WTC11 (cell line): ENCODE measurements around the gene ERC2. TPM values are rescaled to one million over a fixed set of nuclear protein-coding genes. Genes with fewer than 3 reads are reported as not detected.

Experiments used
- ATAC-seq: fragments of 200-7000 bp; cut with Tn5 transposase; 2 replicates; pipeline ENCODE4 v1.10.0; 2021; ENCODE audit warnings: mild to moderate bottlenecking, moderate library complexity
- CTCF ChIA-PET: fragments of 300-600 bp; sonication (Branson Sonifier 250); formaldehyde crosslinking; loops from one replicate; lab custom pipeline; 2021; ENCODE audit warnings: antibody characterized with exemption; lab: Charles Lee
- POLR2A ChIA-PET: fragments of 350-600 bp; sonication (Branson Sonifier 250); formaldehyde crosslinking; loops from one replicate; lab custom pipeline; 2021; ENCODE audit warnings: antibody characterized with exemption; lab: Charles Lee
- DNase-seq: peaks from one replicate; pipeline ENCODE4 v3.0.0; 2021; ENCODE audit warnings: low spot score
- H3K27ac Mint-ChIP-seq: 2 replicates; pipeline ENCODE4 v1.8.0; 2021; ENCODE audit warnings: mixed read lengths
- H3K27me3 Mint-ChIP-seq: 2 replicates; pipeline ENCODE4 v1.8.0; 2021; ENCODE audit warnings: low read depth, mild to moderate bottlenecking, moderate library complexity, mixed read lengths
- H3K36me3 Mint-ChIP-seq: 2 replicates; pipeline ENCODE4 v1.8.0; 2021; ENCODE audit warnings: mixed read lengths
- H3K4me1 Mint-ChIP-seq: 2 replicates; pipeline ENCODE4 v1.8.0; 2022; ENCODE audit warnings: mixed read lengths
- H3K4me3 Mint-ChIP-seq: 2 replicates; pipeline ENCODE4 v1.8.0; 2021; ENCODE audit warnings: mild to moderate bottlenecking, moderate library complexity, mixed read lengths
- H3K9me3 Mint-ChIP-seq: 2 replicates; pipeline ENCODE4 v1.8.0; 2021; ENCODE audit warnings: mixed read lengths
- ARID4B ChIP-seq: sonication (generic); formaldehyde crosslinking; IDR thresholded peaks from 2 replicates; pipeline ENCODE4 v1.8.0; 2023; ENCODE audit warnings: missing genetic modification reagents, mild to moderate bottlenecking, borderline replicate concordance
- CTCF ChIP-seq: fragments of 200-600 bp; IDR thresholded peaks from 2 replicates; pipeline ENCODE4 v1.8.0; 2022; ENCODE audit warnings: antibody characterized with exemption
- E2F1 ChIP-seq: sonication (generic); formaldehyde crosslinking; IDR thresholded peaks from 2 replicates; pipeline ENCODE4 v1.8.0; 2022; ENCODE audit warnings: mild to moderate bottlenecking, missing genetic modification reagents
- ELF4 ChIP-seq: sonication (generic); formaldehyde crosslinking; IDR thresholded peaks from 2 replicates; pipeline ENCODE4 v1.8.1; 2022; ENCODE audit warnings: low read depth, mild to moderate bottlenecking, moderate library complexity, missing genetic modification reagents
- ESRRA ChIP-seq: sonication (generic); formaldehyde crosslinking; IDR thresholded peaks from 2 replicates; pipeline ENCODE4 v1.8.1; 2022; ENCODE audit warnings: mild to moderate bottlenecking, missing genetic modification reagents, borderline replicate concordance
- ETV6 ChIP-seq: sonication (generic); formaldehyde crosslinking; IDR thresholded peaks from 2 replicates; pipeline ENCODE4 v1.8.1; 2022; ENCODE audit warnings: mild to moderate bottlenecking, missing genetic modification reagents
- FOXP1 ChIP-seq: sonication (generic); formaldehyde crosslinking; IDR thresholded peaks from 2 replicates; pipeline ENCODE4 v1.8.0; 2022; ENCODE audit warnings: missing genetic modification reagents, mild to moderate bottlenecking, moderate library complexity, borderline replicate concordance
- GRHL2 ChIP-seq: fragments of 250-450 bp; sonication (Bioruptor Pico); IDR thresholded peaks from 2 replicates; pipeline ENCODE4 v1.8.0; 2022; ENCODE audit warnings: mild to moderate bottlenecking, moderate library complexity; ENCODE audit not compliant: insufficient replicate concordance, severe bottlenecking
- GTF2I ChIP-seq: fragments of 250-450 bp; sonication (Bioruptor Pico); conservative IDR thresholded peaks from 2 replicates; pipeline ENCODE4 v1.4.0; 2021; ENCODE audit warnings: mild to moderate bottlenecking
- HMGA2 ChIP-seq: fragments of 250-450 bp; sonication (Bioruptor Pico); IDR thresholded peaks from 2 replicates; pipeline ENCODE4 v1.4.0; 2021; ENCODE audit warnings: mild to moderate bottlenecking, moderate library complexity
- JAZF1 ChIP-seq: fragments of 250-450 bp; sonication (Bioruptor Pico); IDR thresholded peaks from 2 replicates; pipeline ENCODE4 v1.9.0; 2021; ENCODE audit warnings: moderate library complexity, mild to moderate bottlenecking, inconsistent platforms
- KAT7 ChIP-seq: sonication (generic); formaldehyde crosslinking; IDR thresholded peaks from 2 replicates; pipeline ENCODE4 v1.8.1; 2023; ENCODE audit warnings: missing genetic modification reagents, mild to moderate bottlenecking, borderline replicate concordance
- MYBL2 ChIP-seq: sonication (generic); formaldehyde crosslinking; IDR thresholded peaks from 2 replicates; pipeline ENCODE4 v1.8.1; 2023; ENCODE audit warnings: mild to moderate bottlenecking, moderate library complexity, missing genetic modification reagents
- NR1H2 ChIP-seq: sonication (generic); formaldehyde crosslinking; IDR thresholded peaks from 2 replicates; pipeline ENCODE4 v1.9.0; 2021; ENCODE audit warnings: mild to moderate bottlenecking, moderate library complexity, missing genetic modification reagents
- SMAD3 ChIP-seq: sonication (generic); formaldehyde crosslinking; IDR thresholded peaks from 2 replicates; pipeline ENCODE4 v1.8.0; 2022; ENCODE audit warnings: missing genetic modification reagents, mild to moderate bottlenecking, borderline replicate concordance
- SMAD4 ChIP-seq: sonication (generic); formaldehyde crosslinking; IDR thresholded peaks from 2 replicates; pipeline ENCODE4 v1.8.0; 2022; ENCODE audit warnings: mild to moderate bottlenecking, missing genetic modification reagents
- TEAD1 ChIP-seq: sonication (generic); formaldehyde crosslinking; IDR thresholded peaks from 2 replicates; pipeline ENCODE4 v1.8.0; 2022; ENCODE audit warnings: mild to moderate bottlenecking, missing genetic modification reagents
- TEAD4 ChIP-seq: sonication (generic); formaldehyde crosslinking; IDR thresholded peaks from 2 replicates; pipeline ENCODE4 v1.8.0; 2022; ENCODE audit warnings: mild to moderate bottlenecking, missing genetic modification reagents
- USF1 ChIP-seq: sonication (generic); formaldehyde crosslinking; IDR thresholded peaks from 2 replicates; pipeline ENCODE4 v1.8.0; 2022; ENCODE audit warnings: mild to moderate bottlenecking, missing genetic modification reagents
- ZBTB21 ChIP-seq: sonication (generic); formaldehyde crosslinking; IDR thresholded peaks from 2 replicates; pipeline ENCODE4 v1.8.1; 2023; ENCODE audit warnings: mild to moderate bottlenecking, missing genetic modification reagents, borderline replicate concordance
- ZNF423 ChIP-seq: fragments of 250-450 bp; sonication (Bioruptor Pico); IDR thresholded peaks from 2 replicates; pipeline ENCODE4 v2.1.2; 2022; ENCODE audit warnings: mild to moderate bottlenecking, moderate library complexity
- ZNF671 ChIP-seq: fragments of 250-450 bp; sonication (Bioruptor Pico); IDR thresholded peaks from 2 replicates; pipeline ENCODE4 v1.8.0; 2021; ENCODE audit warnings: mild to moderate bottlenecking
- total RNA-seq: library from RNA; stranded (reverse); gene quantifications from 3 replicates; pipeline ENCODE4 v1.2.3, GENCODE V29; 2021
- TF ChIP-seq, protein P1 (sequence below): sonication (generic); formaldehyde crosslinking; IDR thresholded peaks from 2 replicates; pipeline ENCODE4 v1.8.0; 2022; ENCODE audit warnings: mild to moderate bottlenecking, missing genetic modification reagents
- TF ChIP-seq, protein P2 (sequence below): sonication (generic); formaldehyde crosslinking; IDR thresholded peaks from 2 replicates; pipeline ENCODE4 v1.8.1; 2023; ENCODE audit warnings: mild to moderate bottlenecking, missing genetic modification reagents, borderline replicate concordance

The ERC2 gene
- total RNA-seq, 1 experiment from 2014 or later, result 23.5 TPM

GRCh38 chr3:56342475-56342874, 125.8 kb downstream of the ERC2 start (continued):
- TF ChIP-seq ARID4B (CRISPR knock-in tag), result no peak
- no peak for TF ChIP-seq SMAD3 (CRISPR knock-in tag)
- TF ChIP-seq NR1H2 (CRISPR knock-in tag), result no peak
- no peak for TF ChIP-seq TEAD4 (CRISPR knock-in tag)
- no peak for TF ChIP-seq ZNF423 (CRISPR knock-in tag)
- TF ChIP-seq MYBL2 (CRISPR knock-in tag), result no peak
- no peak for TF ChIP-seq GRHL2 (CRISPR knock-in tag)
- TF ChIP-seq, all 79 proteins: peak for 0

GRCh38 chr3:56339671-56340070, 128.6 kb downstream of the ERC2 start:
- peaks cover 5% of the 10 kb centered on the region for H3K4me1 Mint-ChIP-seq
- no peak overlapping the region for H3K4me3 Mint-ChIP-seq
- no peaks in the 10 kb centered on the region for H3K9me3 Mint-ChIP-seq
- ATAC-seq (no peak), DNase-seq (no peak)
- no peak overlapping the region for H3K27ac Mint-ChIP-seq
- H3K27me3 Mint-ChIP-seq, result no peaks in the 10 kb centered on the region
- POLR2A ChIA-PET, result no interaction called here
- no peaks in the 10 kb centered on the region for H3K36me3 Mint-ChIP-seq
- CTCF ChIA-PET, result interaction anchor here (1.2 to 2.5 kb wide), 6 partner anchors 10 to 155 kb away, joined by 3 to 18 read pairs (median 4); no protein-coding TSS in a partner anchor
- TF ChIP-seq KAT7, result no peak
- no peak for TF ChIP-seq USF1 (CRISPR knock-in tag)
- TF ChIP-seq CTCF, result no peak
- TF ChIP-seq, protein P1, sequence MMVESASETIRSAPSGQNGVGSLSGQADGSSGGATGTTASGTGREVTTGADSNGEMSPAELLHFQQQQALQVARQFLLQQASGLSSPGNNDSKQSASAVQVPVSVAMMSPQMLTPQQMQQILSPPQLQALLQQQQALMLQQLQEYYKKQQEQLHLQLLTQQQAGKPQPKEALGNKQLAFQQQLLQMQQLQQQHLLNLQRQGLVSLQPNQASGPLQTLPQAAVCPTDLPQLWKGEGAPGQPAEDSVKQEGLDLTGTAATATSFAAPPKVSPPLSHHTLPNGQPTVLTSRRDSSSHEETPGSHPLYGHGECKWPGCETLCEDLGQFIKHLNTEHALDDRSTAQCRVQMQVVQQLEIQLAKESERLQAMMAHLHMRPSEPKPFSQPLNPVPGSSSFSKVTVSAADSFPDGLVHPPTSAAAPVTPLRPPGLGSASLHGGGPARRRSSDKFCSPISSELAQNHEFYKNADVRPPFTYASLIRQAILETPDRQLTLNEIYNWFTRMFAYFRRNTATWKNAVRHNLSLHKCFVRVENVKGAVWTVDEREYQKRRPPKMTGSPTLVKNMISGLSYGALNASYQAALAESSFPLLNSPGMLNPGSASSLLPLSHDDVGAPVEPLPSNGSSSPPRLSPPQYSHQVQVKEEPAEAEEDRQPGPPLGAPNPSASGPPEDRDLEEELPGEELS (CRISPR knock-in tag), result no peak
- TF ChIP-seq ZNF671, result no peak
- no peak for TF ChIP-seq JAZF1 (CRISPR knock-in tag)
- TF ChIP-seq FOXP1 (CRISPR knock-in tag), result no peak
- no peak for TF ChIP-seq NR1H2 (CRISPR knock-in tag)
- TF ChIP-seq ESRRA (CRISPR knock-in tag), result no peak
- TF ChIP-seq HMGA2 (CRISPR knock-in tag), result no peak
- no peak for TF ChIP-seq TEAD1 (CRISPR knock-in tag)
- TF ChIP-seq, protein P2, sequence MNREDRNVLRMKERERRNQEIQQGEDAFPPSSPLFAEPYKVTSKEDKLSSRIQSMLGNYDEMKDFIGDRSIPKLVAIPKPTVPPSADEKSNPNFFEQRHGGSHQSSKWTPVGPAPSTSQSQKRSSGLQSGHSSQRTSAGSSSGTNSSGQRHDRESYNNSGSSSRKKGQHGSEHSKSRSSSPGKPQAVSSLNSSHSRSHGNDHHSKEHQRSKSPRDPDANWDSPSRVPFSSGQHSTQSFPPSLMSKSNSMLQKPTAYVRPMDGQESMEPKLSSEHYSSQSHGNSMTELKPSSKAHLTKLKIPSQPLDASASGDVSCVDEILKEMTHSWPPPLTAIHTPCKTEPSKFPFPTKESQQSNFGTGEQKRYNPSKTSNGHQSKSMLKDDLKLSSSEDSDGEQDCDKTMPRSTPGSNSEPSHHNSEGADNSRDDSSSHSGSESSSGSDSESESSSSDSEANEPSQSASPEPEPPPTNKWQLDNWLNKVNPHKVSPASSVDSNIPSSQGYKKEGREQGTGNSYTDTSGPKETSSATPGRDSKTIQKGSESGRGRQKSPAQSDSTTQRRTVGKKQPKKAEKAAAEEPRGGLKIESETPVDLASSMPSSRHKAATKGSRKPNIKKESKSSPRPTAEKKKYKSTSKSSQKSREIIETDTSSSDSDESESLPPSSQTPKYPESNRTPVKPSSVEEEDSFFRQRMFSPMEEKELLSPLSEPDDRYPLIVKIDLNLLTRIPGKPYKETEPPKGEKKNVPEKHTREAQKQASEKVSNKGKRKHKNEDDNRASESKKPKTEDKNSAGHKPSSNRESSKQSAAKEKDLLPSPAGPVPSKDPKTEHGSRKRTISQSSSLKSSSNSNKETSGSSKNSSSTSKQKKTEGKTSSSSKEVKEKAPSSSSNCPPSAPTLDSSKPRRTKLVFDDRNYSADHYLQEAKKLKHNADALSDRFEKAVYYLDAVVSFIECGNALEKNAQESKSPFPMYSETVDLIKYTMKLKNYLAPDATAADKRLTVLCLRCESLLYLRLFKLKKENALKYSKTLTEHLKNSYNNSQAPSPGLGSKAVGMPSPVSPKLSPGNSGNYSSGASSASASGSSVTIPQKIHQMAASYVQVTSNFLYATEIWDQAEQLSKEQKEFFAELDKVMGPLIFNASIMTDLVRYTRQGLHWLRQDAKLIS (CRISPR knock-in tag), result no peak
- TF ChIP-seq ETV6, result no peak
- TF ChIP-seq GTF2I (CRISPR knock-in tag), result no peak
- TF ChIP-seq ELF4 (CRISPR knock-in tag), result no peak
- no peak for TF ChIP-seq E2F1 (CRISPR knock-in tag)
- no peak for TF ChIP-seq ZBTB21 (CRISPR knock-in tag)
- no peak for TF ChIP-seq SMAD4 (CRISPR knock-in tag)
